ENCODE results near the gene RFWD3.

RFWD3 gene

GRCh38 chr16:74575175-74575806 lies 91.4 kb downstream of the RFWD3 start:
- Histone ChIP-seq H3K27ac (ENCODE audit: low read depth, low read length) (no peak overlapping the region), H4K91ac (ENCODE audit: low read depth, low read length) (no peak overlapping the region), H3K14ac (ENCODE audit: low read length) (no peak overlapping the region), H3K4me2 (ENCODE audit: low read length) (no peak overlapping the region), H3K9me3 (ENCODE audit: insufficient read depth, low read depth, low read length) (no peaks in the 10 kb centered on the region), H2BK120ac (ENCODE audit: insufficient read depth, low read length, poor library complexity) (no peak overlapping the region), H3K9ac (ENCODE audit: low read length) (no peak overlapping the region), H3K79me1 (ENCODE audit: low read length) (no peaks in the 10 kb centered on the region), H3K4me3 (ENCODE audit: low read depth, low read length) (no peak overlapping the region), H3K18ac (ENCODE audit: low read length) (no peak overlapping the region), H2AK5ac (ENCODE audit: low read length) (no peak overlapping the region), H4K12ac (ENCODE audit: low read depth, low read length) (no peak overlapping the region), H3K23ac (ENCODE audit: low read length) (no peak overlapping the region), H2BK5ac (ENCODE audit: low read depth, low read length, poor library complexity) (no peak overlapping the region), H4K8ac (ENCODE audit: low read depth, low read length) (no peak overlapping the region), H3K36me3 (ENCODE audit: control insufficient read depth in 1 of 2, insufficient read depth in 2 of 2, low read length in 2 of 2) (no peaks in the 10 kb centered on the region), H3K4me1 (ENCODE audit: control insufficient read depth in 1 of 2, insufficient read depth in 2 of 2, low read length in 2 of 2) (no peaks in the 10 kb centered on the region), H3K4ac (ENCODE audit: low read depth, low read length) (no peak overlapping the region), H3K27me3 (ENCODE audit: insufficient read depth, low read length) (no peaks in the 10 kb centered on the region), H3K79me2 (ENCODE audit: control insufficient read depth, insufficient read depth, low read length, poor library complexity) (no peaks in the 10 kb centered on the region), H2BK12ac (ENCODE audit: low read length) (no peak overlapping the region), H2AFZ (ENCODE audit: insufficient read depth, low read length, poor library complexity) (no peak overlapping the region)
- DNase-seq, result no peak
- no CpG with 5 or more reads among the region's 7 CpGs for WGBS (ENCODE audit: extremely low coverage, insufficient coverage, insufficient read length)

GRCh38 chr16:74574146-74574545 lies 92.5 kb downstream of the RFWD3 start:
- WGBS (ENCODE audit: extremely low coverage, insufficient coverage, insufficient read length), result no CpG with 5 or more reads among the region's 2 CpGs
- Histone ChIP-seq H3K14ac (ENCODE audit: low read length) (no peak overlapping the region), H3K79me1 (ENCODE audit: low read length) (no peaks in the 10 kb centered on the region)

GRCh38 chr16:74573622-74574021 lies 93.1 kb downstream of the RFWD3 start:
- no CpG with 5 or more reads among the region's 8 CpGs for WGBS (ENCODE audit: extremely low coverage, insufficient coverage, insufficient read length)
- DNase-seq, result no peak
- Histone ChIP-seq H3K9me3 (ENCODE audit: insufficient read depth, low read depth, low read length) (no peaks in the 10 kb centered on the region), H3K36me3 (ENCODE audit: control insufficient read depth in 1 of 2, insufficient read depth in 2 of 2, low read length in 2 of 2) (no peaks in the 10 kb centered on the region), H3K27me3 (ENCODE audit: insufficient read depth, low read length) (no peaks in the 10 kb centered on the region), H3K4me2 (ENCODE audit: low read length) (no peak overlapping the region), H3K27ac (ENCODE audit: low read depth, low read length) (no peak overlapping the region), H2AFZ (ENCODE audit: insufficient read depth, low read length, poor library complexity) (no peak overlapping the region), H4K91ac (ENCODE audit: low read depth, low read length) (no peak overlapping the region), H4K8ac (ENCODE audit: low read depth, low read length) (no peak overlapping the region), H3K23ac (ENCODE audit: low read length) (no peak overlapping the region), H2AK5ac (ENCODE audit: low read length) (no peak overlapping the region), H3K79me2 (ENCODE audit: control insufficient read depth, insufficient read depth, low read length, poor library complexity) (no peaks in the 10 kb centered on the region), H2BK5ac (ENCODE audit: low read depth, low read length, poor library complexity) (no peak overlapping the region), H3K4me1 (ENCODE audit: control insufficient read depth in 1 of 2, insufficient read depth in 2 of 2, low read length in 2 of 2) (no peaks in the 10 kb centered on the region), H4K12ac (ENCODE audit: low read depth, low read length) (no peak overlapping the region), H3K4ac (ENCODE audit: low read depth, low read length) (no peak overlapping the region), H3K14ac (ENCODE audit: low read length) (no peak overlapping the region), H2BK120ac (ENCODE audit: insufficient read depth, low read length, poor library complexity) (no peak overlapping the region), H2BK12ac (ENCODE audit: low read length) (no peak overlapping the region), H3K9ac (ENCODE audit: low read length) (no peak overlapping the region), H3K18ac (ENCODE audit: low read length) (no peak overlapping the region), H3K4me3 (ENCODE audit: low read depth, low read length) (no peak overlapping the region), H3K79me1 (ENCODE audit: low read length) (no peaks in the 10 kb centered on the region)

More at GRCh38 chr16:74574146-74574545, 92.5 kb downstream of the RFWD3 start:
- H2BK5ac ChIP-seq (ENCODE audit: low read depth, low read length, poor library complexity), result no peak overlapping the region
- no peak overlapping the region for H2BK120ac ChIP-seq (ENCODE audit: insufficient read depth, low read length, poor library complexity)
- no peak for DNase-seq
- H3K27me3 ChIP-seq (ENCODE audit: insufficient read depth, low read length), result no peaks in the 10 kb centered on the region
- no peak overlapping the region for H2BK12ac ChIP-seq (ENCODE audit: low read length)
- H3K9ac ChIP-seq (ENCODE audit: low read length), result no peak overlapping the region
- H4K12ac ChIP-seq (ENCODE audit: low read depth, low read length), result no peak overlapping the region
- H3K23ac ChIP-seq (ENCODE audit: low read length), result no peak overlapping the region
- H3K36me3 ChIP-seq (ENCODE audit: control insufficient read depth in 1 of 2, insufficient read depth in 2 of 2, low read length in 2 of 2), result no peaks in the 10 kb centered on the region
- H3K4me2 ChIP-seq (ENCODE audit: low read length), result no peak overlapping the region
- no peak overlapping the region for H3K27ac ChIP-seq (ENCODE audit: low read depth, low read length)
- no peak overlapping the region for H2AK5ac ChIP-seq (ENCODE audit: low read length)
- H3K4me1 ChIP-seq (ENCODE audit: control insufficient read depth in 1 of 2, insufficient read depth in 2 of 2, low read length in 2 of 2), result no peaks in the 10 kb centered on the region
- no peak overlapping the region for H4K91ac ChIP-seq (ENCODE audit: low read depth, low read length)
- H3K79me2 ChIP-seq (ENCODE audit: control insufficient read depth, insufficient read depth, low read length, poor library complexity), result no peaks in the 10 kb centered on the region
- no peak overlapping the region for H4K8ac ChIP-seq (ENCODE audit: low read depth, low read length)
- H3K4ac ChIP-seq (ENCODE audit: low read depth, low read length), result no peak overlapping the region
- H3K18ac ChIP-seq (ENCODE audit: low read length), result no peak overlapping the region
- H3K9me3 ChIP-seq (ENCODE audit: insufficient read depth, low read depth, low read length), result no peaks in the 10 kb centered on the region
- no peak overlapping the region for H2AFZ ChIP-seq (ENCODE audit: insufficient read depth, low read length, poor library complexity)
- H3K4me3 ChIP-seq (ENCODE audit: low read depth, low read length), result no peak overlapping the region

All from trophoblast cell (in vitro differentiated cells and primary cell).